CD4-positive, alpha-beta T cell treated with Interleukin-6 for 4 hours (primary cell): Measurements from ENCODE around the gene PAQR7.

Experiments used
- DNase-seq: peaks from one replicate; pipeline ENCODE4 v3.0.0-alpha.2; 2020; ENCODE audit warnings: mixed read lengths

Gene PAQR7

GRCh38 chr1:25872713-25873112 is 2.8 kb downstream of the PAQR7 start:
- no peak for DNase-seq

- DNase-seq: no peak
These were observed 3.6 kb downstream of the PAQR7 start for GRCh38 chr1:25871704-25872494.

- no peak for DNase-seq
These were observed 4.3 kb downstream of the PAQR7 start for GRCh38 chr1:25871086-25871703.

GRCh38 chr1:25870614-25871013 is 4.9 kb downstream of the PAQR7 start:
- no peak for DNase-seq

- no peak for DNase-seq
These were observed 5.5 kb downstream of the PAQR7 start for GRCh38 chr1:25869909-25870606.

GRCh38 chr1:25867210-25867991 is 8.1 kb downstream of the PAQR7 start:
- no peak for DNase-seq

GRCh38 chr1:25866288-25866687 is 9.2 kb downstream of the PAQR7 start:
- no peak for DNase-seq

- no peak for DNase-seq
These were observed 11.1 kb downstream of the PAQR7 start for GRCh38 chr1:25864434-25864833.

- no peak for DNase-seq
These were observed 11.8 kb downstream of the PAQR7 start for GRCh38 chr1:25863486-25864262.

- DNase-seq: no peak
These were observed 12.6 kb downstream of the PAQR7 start for GRCh38 chr1:25862785-25863485.

- no peak for DNase-seq
These were observed 13.9 kb downstream of the PAQR7 start for GRCh38 chr1:25861316-25862286.

GRCh38 chr1:25858906-25859789 is 16.4 kb downstream of the PAQR7 start, which contains the start of gene AUNIP:
Gene AUNIP (minus strand): TSS chr1:25859457. CDS start chr1:25859357, 100 bp downstream.
- peak; percentile 93 for DNase-seq

GRCh38 chr1:25858494-25858893 is 17.0 kb downstream of the PAQR7 start:
- DNase-seq: no peak

- no peak for DNase-seq
These were observed 18.7 kb downstream of the PAQR7 start for GRCh38 chr1:25856856-25857255.

GRCh38 chr1:25854554-25854953 is 21.0 kb downstream of the PAQR7 start:
- no peak for DNase-seq

GRCh38 chr1:25848531-25848930 is 27.0 kb downstream of the PAQR7 start:
- no peak for DNase-seq

- DNase-seq: no peak
These were observed 27.6 kb downstream of the PAQR7 start for GRCh38 chr1:25847929-25848328.

GRCh38 chr1:25845664-25846063 is 29.8 kb downstream of the PAQR7 start:
- DNase-seq: no peak
